Right atrium auricular region (tissue), 2 donors: ENCODE results near the gene CTNND2. TPM values are rescaled to one million over a fixed set of nuclear protein-coding genes. Genes with fewer than 3 reads are reported as not detected.

Experiments
- DNase-seq: peaks from one replicate; pipeline ENCODE4 v3.0.0-alpha.2; 2019; ENCODE audit warnings: low spot score
- H3K27ac ChIP-seq, 2 donors: fragments of 200-600 bp; sonication (generic); 1 replicate in 1 of 2; 2 replicates in 1 of 2; pipeline ENCODE4 v1.5.1; 2016 to 2019
- H3K27me3 ChIP-seq, 2 donors: fragments of 200-600 bp; sonication (generic); one replicate each; pipeline versions ENCODE4 v1.5.1 to v1.6.0; 2017 to 2019
- H3K36me3 ChIP-seq: fragments of 200-600 bp; sonication (generic); one replicate; pipeline ENCODE4 v1.5.1; 2016
- H3K4me1 ChIP-seq, 2 donors: fragments of 200-600 bp; sonication (generic); one replicate each; pipeline versions ENCODE4 v1.5.1 to v1.6.0; 2017 to 2019
- H3K4me3 ChIP-seq, 2 donors: fragments of 200-600 bp; sonication (generic); 1 replicate in 1 of 2; 2 replicates in 1 of 2; pipeline ENCODE4 v1.5.1; 2017 to 2019; ENCODE audit warnings: mild to moderate bottlenecking in 1 of 2, moderate library complexity in 1 of 2
- H3K9me3 ChIP-seq, 2 donors: fragments of 200-600 bp; sonication (generic); one replicate each; pipeline ENCODE4 v1.5.1; 2019
- total RNA-seq, 2 donors: library from RNA; depleted of rRNA; stranded (reverse); fragments of >200 nt; gene quantifications; one replicate each; pipeline ENCODE4 v1.1.0, GENCODE V29; 2016
- TF ChIP-seq, protein P1 (sequence below), 2 donors: fragments of 200-600 bp; sonication (generic); IDR thresholded peaks; one replicate each; pipeline ENCODE4 v1.5.1; 2019; ENCODE audit warnings: antibody characterized with exemption in 2 of 2

CTNND2 gene
- total RNA-seq, 2 donors from 2014 or later: 8.6 to 9.0 TPM

DNA sequence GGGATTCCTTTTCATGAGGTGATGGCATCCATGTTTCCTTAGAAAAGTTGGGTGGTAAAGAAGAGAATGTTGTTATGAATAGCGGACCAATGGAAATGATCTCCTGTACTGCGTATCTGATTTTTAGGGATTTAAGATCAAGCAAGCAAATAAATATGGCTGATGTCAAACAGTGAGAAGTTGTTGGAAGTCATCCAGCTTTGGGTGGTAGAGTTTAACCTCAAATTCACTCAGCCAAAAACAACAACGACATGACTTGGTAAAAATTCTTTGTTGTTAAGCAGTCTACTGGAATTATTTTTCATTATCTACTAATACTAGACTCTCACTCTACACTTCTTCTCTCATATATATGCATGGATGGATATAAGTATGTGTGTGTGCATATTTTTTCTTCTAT is 426.5 kb downstream of the CTNND2 start:
- Histone ChIP-seq H3K27me3 (no peaks in the 10 kb centered on the region), H3K4me1 (no peaks in the 10 kb centered on the region), H3K36me3 (no peaks in the 10 kb centered on the region), H3K4me3 (no peak overlapping the region), H3K27ac (no peak overlapping the region), H3K9me3 (no peaks in the 10 kb centered on the region)
- no peak for DNase-seq
- TF ChIP-seq, protein P1, sequence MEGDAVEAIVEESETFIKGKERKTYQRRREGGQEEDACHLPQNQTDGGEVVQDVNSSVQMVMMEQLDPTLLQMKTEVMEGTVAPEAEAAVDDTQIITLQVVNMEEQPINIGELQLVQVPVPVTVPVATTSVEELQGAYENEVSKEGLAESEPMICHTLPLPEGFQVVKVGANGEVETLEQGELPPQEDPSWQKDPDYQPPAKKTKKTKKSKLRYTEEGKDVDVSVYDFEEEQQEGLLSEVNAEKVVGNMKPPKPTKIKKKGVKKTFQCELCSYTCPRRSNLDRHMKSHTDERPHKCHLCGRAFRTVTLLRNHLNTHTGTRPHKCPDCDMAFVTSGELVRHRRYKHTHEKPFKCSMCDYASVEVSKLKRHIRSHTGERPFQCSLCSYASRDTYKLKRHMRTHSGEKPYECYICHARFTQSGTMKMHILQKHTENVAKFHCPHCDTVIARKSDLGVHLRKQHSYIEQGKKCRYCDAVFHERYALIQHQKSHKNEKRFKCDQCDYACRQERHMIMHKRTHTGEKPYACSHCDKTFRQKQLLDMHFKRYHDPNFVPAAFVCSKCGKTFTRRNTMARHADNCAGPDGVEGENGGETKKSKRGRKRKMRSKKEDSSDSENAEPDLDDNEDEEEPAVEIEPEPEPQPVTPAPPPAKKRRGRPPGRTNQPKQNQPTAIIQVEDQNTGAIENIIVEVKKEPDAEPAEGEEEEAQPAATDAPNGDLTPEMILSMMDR (IDR thresholded peaks at IDR 0.05): no peak

DNA sequence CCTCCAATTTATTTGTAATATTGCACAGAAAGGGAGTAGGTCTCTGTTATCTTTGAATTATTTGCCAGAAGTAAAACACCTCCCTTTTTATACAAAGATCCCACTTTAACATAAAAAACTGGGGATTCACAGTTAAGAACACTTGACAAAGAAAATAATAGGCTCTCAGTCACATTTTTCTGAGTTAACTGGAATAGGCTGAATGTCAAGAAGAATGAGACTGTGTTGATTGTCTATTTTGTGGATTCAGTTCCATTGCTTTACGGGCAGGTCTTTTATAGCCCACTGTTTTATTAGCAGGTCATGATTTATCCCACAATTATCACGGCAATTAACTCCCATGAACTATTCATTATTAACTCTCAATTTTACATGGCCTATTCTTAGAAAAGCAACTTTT is 427.4 kb downstream of the CTNND2 start:
- Histone ChIP-seq H3K4me1 (no peaks in the 10 kb centered on the region), H3K36me3 (no peaks in the 10 kb centered on the region), H3K27ac (no peak overlapping the region), H3K4me3 (no peak overlapping the region), H3K27me3 (no peaks in the 10 kb centered on the region), H3K9me3 (no peaks in the 10 kb centered on the region)
- TF ChIP-seq, protein P1 (IDR thresholded peaks at IDR 0.05): no peak
- DNase-seq: no peak

DNA sequence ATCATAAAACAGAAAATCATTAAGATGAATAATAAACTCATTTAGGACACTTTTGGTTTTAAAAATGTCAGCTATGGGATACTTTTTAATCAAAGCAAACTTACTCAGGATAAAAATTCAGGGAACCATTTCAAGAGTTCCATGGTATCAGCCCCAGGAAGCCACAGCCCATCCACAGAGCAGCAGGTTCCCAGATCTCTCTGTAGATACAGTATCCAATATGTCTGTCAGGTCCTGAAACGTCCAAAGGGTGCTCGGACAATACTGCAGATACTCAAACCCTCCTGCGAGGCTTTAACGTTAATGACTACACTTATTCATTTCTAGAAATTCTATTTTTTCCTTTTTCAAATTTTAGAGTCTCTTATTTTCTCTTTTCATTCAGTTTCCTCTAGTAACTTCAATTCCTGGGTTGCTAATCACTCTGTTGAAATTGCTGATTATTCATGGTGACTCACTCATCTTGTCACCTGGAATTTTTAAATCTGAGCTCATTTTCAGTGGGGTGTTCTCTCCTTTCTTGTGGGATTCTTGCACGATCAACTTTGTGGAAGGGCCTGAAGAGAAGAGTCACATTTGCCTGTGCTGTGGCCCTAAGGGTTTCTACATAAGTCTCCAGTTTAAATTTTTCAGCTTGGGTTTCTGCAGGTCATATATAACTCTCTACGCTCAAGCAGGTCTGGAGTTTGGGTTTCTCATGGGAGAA is 435.8 kb downstream of the CTNND2 start:
- Histone ChIP-seq H3K36me3 (no peaks in the 10 kb centered on the region), H3K27me3 (no peaks in the 10 kb centered on the region), H3K4me1 (no peaks in the 10 kb centered on the region), H3K4me3 (no peak overlapping the region), H3K9me3 (no peaks in the 10 kb centered on the region), H3K27ac (no peak overlapping the region)
- no peak for DNase-seq
- TF ChIP-seq, protein P1 (IDR thresholded peaks at IDR 0.05): no peak

DNA sequence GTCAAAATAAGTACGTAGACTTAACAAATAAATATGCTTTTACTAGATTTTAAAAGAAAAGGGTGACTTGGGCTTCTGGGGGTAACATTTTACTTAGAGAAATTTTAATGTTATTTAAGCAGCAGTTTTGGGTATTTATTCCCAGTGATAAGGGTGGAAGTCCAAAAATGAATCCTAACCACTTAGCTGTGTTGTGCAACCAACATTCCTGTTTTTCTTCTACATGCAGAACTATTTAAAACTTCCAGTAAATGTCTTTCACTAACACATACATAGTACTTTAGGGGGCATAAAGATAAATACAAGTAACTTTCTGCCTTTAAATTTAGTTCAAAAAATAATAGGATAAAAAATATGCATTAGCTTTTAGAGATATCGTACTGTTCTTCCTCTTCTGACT is 436.7 kb downstream of the CTNND2 start:
- no peak overlapping the region for H3K4me3 ChIP-seq
- H3K36me3 ChIP-seq: no peaks in the 10 kb centered on the region
- H3K27ac ChIP-seq: no peak overlapping the region
- no peaks in the 10 kb centered on the region for H3K4me1 ChIP-seq
- H3K27me3 ChIP-seq: no peaks in the 10 kb centered on the region
- DNase-seq: no peak
- no peaks in the 10 kb centered on the region for H3K9me3 ChIP-seq
- TF ChIP-seq, protein P1 (IDR thresholded peaks at IDR 0.05): no peak

DNA sequence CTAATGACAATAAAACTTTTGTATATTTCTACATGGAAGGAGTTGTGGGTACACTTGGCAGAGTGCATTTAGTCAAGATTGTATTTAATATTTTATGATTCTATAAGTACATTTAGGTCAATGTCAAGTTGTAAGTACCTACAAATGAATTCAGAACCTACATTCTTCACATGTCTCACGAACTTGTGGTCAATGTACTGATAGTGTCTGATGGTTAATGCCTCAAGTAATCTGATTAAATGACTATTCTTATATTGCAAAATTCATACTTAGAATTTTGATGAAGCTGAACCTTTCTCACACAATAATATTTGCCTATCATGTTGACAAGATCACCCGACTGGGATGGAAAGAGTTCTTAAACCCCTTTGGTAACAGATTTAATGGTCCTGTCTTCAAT is 444.5 kb downstream of the CTNND2 start:
- Histone ChIP-seq H3K27ac (no peak overlapping the region), H3K27me3 (no peaks in the 10 kb centered on the region), H3K36me3 (no peaks in the 10 kb centered on the region), H3K4me1 (no peaks in the 10 kb centered on the region), H3K9me3 (no peaks in the 10 kb centered on the region), H3K4me3 (no peak overlapping the region)
- TF ChIP-seq, protein P1 (IDR thresholded peaks at IDR 0.05): no peak
- no peak for DNase-seq

DNA sequence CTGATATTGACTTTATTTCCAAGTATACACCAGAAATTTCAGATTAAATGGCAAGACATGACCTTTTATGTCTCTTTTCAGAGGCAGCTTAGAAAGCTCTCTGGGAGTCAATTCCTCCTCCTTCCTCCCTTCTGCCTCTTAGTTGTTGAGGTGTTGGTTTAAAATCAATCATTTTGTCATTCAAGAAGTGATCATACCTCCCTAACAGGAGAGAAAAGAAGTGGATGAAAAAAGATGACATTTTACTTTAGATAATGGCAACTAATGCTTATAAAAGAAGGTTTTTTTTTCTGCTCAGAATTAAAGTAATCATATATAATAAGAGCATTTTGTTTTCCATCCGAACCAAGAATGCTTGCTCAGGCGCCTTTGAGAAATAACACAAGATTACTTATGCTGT is 448.7 kb downstream of the CTNND2 start:
- no peak overlapping the region for H3K27ac ChIP-seq
- no peaks in the 10 kb centered on the region for H3K36me3 ChIP-seq
- TF ChIP-seq, protein P1 (IDR thresholded peaks at IDR 0.05): no peak
- H3K4me3 ChIP-seq: no peak overlapping the region
- DNase-seq: no peak
- no peaks in the 10 kb centered on the region for H3K27me3 ChIP-seq
- no peaks in the 10 kb centered on the region for H3K4me1 ChIP-seq
- H3K9me3 ChIP-seq: no peaks in the 10 kb centered on the region
